GM18867 (cell line): Measurements from ENCODE around the gene PLB1.

Experiments
- ATAC-seq: cut with Tn5 transposase; IDR thresholded peaks from one replicate; pipeline ENCODE4 v1.9.1; 2021; ENCODE audit warnings: mild to moderate bottlenecking, moderate library complexity; ENCODE audit not compliant: unreplicated experiment

The PLB1 gene

DNA sequence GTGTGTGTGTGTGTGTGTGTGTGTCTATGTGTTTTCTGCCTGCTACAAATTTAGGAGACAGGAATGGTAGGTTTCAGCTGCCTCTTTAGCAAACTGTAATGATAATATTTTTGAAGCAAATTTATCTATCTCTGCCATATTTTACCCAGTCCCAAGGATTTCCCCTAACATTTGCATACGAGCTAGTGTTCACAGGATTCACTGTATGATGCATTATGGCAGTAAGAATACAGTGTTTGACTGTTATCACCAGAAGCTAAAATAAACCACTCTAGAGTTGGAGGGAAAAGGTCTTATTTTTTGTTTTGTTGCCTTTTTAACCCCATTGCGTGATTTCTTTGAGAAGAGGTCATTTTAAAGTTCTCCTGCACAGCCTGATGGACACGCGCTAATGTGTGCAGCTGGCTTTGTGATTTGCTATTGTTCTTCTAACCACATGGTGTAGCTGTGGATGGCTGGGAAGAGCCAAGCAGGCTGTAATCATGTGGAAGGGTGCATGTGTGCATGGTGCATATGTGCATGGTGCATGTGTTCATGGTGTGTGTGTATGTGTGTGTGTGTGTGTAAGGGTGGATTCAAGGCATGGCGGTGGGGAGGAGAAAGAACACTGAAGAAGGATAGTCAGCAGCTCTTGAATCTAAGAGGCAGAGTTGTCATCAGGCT, 62.4 kb downstream of the PLB1 start:
- ATAC-seq = no peak

DNA sequence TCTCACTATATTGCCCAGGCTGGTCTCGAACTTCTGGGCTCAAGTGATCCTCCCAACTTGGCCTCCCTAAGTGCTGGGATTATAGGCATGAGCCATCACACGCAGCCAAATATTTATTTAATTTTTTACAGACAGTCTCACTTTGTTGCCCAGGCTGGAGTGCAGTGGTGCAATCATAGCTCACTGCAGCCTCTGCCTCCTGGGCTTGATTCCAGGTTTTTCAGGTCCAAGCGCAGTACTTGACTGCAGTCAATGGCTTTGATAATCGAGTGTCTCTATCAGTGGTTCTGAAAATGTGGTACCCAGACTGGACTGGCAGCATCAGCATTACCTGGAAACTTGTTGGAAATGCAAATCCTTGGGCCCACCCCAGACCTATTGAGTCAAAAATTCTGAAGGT, 63.1 kb downstream of the PLB1 start:
- ATAC-seq = no peak

DNA sequence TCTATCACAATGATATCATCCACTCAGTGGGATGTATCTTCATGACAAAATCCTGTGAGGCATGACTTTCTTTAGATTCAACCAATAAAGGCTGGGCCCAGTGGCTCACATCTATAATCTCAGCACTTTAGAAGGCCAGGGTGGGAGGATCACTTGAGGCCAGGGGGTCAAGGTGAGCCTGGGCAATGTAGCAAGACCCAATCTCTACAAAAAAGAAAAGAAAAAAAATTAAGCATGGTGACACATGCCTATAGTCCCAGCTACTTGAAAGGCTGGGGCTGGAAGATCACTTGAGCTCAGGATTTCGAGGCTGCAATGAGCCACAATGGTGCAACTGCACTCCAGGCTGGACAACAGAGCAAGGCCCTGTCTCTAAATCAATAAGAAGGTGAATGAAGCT, 68.0 kb downstream of the PLB1 start:
- no peak for ATAC-seq

DNA sequence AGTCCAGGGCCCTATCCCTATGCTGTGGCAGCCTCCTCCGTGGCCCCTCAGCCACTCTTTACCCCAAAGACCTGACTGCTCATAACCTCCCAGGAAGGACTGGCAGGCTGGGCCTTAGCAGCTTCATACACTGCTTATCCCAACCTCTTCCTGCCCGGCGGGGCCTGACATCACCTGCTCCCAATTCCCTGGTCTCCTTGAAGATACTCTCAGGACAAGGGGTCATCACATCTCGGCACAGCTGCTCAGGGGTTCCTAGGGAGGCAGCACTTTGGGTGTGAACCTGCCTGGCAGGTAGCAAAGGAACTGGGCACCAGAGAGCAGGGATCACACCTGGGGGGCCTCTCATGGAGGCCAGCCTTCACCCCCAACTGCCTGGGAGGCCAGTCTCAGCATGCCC, 68.5 kb downstream of the PLB1 start:
- ATAC-seq = no peak

DNA sequence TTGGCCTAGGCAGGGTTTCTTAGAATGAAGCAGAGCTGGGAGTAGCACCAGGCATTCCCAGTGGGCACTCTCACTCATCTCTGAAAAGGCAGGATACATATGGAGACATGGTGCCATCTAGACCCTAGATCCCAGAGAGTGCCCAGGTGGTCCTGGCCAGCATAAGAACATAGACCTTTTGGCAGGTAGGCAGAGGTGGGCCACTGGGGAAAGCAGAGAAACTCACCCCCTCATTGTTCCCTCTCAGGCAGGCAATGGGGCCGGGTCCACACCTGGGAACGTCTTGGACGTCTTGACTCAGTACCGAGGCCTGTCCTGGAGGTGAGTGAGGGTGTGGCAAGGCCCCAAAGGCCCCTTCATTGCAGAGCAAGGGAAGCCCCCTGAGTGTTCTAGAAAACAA, 69.2 kb downstream of the PLB1 start:
- ATAC-seq = no peak

DNA sequence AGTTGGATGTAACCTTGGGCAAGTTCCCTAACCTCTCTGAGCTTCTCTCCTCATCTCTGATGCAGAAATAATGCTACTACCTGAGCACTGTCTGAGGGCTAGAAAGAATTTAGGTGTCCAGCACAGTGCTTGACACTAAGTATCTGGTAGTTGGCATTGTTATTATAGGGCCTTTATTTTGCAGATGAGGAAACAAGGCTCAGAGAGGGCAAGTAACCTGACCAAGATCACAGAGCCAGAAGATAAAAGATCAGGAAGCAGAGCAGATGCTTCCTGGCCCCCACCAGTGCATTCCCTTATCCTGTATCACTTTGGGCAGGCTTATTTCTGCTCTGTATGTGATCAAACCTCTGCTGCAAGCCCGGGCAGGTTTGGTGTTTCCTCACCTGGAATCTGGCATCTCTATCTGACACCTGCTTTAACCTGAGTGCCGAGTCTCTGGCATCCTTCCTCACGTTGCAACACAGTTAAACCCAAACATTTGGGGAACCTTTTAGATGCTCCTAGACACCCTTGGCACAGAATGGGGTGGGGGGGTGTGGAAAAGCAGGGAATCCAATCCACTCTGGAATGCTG, 69.9 kb downstream of the PLB1 start:
- ATAC-seq = no peak

DNA sequence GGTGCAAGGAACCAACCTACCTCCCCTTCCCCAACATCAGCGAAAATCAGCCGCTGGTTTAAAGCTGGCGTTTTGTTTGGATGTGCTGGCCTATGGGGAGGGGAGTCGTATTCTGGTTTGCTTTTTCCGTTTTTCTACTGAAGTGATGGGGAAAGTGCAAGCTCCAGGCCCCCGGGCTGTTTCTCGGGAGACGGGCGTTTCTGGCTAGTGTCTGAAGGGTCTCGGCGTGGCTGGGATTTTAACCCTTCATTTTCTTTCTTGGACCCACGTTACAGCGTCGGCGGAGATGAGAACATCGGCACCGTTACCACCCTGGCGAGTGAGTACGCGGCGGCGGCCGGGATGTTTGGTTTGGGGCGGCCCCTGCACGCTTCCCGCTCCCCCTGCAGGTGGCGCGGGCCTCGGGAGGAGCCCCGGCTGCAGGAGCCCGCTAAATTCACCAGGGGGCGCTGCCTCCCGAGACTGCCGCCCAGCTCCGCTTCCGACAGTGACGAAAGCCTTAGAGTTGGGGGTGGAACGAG, 70.7 kb downstream of the PLB1 start:
- ATAC-seq = peak; percentile 95

DNA sequence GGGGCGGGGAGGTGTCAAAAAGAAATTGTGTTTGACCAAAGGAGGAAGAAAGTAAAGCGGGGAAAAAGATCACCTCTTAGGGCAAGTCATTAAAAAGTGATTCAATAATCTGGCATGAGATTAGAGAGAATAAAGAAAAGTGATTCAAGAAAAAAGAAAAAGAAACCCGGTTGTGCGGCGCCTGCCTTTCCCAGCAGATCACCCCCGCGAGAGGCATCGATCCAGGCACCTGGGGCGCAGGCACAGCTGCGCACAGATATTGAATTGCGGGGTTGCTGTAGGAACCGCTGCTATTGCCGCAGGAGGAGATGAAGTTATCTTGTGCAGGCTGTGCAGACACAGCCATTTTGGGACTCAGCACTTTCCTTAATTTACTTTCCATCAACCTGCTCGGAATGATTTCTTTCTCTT, 71.2 kb downstream of the PLB1 start:
- ATAC-seq = peak; percentile 13

DNA sequence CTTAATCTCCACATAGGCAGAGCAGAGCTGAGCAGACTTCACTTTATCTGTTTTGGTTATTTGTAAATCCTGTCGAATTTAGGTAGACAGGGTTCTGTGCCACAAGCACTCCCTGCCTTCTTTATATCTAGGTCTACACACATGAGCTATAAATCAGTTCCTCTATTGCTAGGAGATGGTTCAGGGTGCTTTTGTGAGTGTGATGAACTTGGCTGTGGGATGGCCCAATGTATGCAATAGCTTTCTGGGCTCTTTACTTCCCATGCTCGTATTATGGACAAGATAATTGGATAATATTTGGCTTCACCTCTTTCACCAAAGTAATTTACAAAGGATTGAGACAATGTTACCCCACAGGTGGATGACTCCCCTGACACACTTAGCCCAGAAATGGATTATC, 72.2 kb downstream of the PLB1 start:
- no peak for ATAC-seq

DNA sequence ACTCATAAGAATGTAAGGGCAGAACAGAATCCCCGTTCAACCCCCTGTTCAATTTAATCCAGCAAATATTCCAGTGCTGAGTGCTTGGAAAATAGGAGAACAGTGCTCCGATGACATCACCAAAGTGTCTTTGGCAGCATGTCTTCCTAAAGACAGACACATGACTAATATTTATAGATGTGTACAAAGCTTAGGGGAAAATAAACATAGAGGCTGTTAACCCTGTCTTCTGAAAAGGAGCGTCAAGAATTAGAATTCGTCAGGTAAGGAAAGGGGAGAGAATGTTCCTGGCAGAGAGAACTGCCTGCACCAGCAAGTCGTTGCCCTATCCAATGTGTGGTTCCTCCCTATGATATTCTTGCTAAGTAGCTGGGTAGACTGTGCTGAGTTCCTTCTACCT, 72.7 kb downstream of the PLB1 start:
- no peak for ATAC-seq

DNA sequence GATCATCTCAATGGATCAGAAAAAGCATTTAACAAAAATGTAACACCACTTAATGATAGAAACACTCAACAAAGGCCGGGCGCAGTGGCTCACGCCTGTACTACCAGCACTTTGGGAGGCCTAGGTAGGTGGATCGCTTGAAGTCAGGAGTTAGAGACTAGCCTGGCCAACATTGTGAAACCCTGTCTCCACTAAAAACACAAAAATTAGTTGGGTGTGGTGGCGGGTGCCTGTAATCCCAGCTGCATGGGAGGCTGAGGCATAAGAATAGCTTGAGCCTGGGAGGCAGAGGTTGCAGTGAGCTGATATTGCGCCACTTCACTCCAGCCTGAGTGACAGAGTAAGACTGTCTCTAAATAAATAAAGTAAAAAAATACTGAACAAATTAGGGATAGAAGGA, 74.6 kb downstream of the PLB1 start:
- no peak for ATAC-seq

DNA sequence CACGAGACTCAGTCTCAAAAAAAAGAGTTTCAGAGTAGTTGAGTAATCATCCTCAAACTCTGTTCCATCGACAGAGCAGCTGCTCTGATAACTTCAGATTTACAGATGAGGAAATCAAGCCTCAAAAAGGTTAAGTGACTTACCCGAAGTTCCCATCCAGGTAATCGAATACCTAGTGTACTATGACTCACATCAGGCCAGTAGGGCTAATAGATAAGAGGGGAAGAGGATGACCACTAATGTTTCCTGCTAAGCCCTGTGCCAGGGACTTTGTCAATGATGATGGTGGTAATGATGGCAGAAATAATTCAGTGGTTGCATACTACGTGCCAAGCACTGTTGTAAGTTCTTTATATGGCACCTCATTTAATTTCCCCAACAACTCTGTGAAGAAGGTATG, 80.9 kb downstream of the PLB1 start:
- ATAC-seq = no peak

DNA sequence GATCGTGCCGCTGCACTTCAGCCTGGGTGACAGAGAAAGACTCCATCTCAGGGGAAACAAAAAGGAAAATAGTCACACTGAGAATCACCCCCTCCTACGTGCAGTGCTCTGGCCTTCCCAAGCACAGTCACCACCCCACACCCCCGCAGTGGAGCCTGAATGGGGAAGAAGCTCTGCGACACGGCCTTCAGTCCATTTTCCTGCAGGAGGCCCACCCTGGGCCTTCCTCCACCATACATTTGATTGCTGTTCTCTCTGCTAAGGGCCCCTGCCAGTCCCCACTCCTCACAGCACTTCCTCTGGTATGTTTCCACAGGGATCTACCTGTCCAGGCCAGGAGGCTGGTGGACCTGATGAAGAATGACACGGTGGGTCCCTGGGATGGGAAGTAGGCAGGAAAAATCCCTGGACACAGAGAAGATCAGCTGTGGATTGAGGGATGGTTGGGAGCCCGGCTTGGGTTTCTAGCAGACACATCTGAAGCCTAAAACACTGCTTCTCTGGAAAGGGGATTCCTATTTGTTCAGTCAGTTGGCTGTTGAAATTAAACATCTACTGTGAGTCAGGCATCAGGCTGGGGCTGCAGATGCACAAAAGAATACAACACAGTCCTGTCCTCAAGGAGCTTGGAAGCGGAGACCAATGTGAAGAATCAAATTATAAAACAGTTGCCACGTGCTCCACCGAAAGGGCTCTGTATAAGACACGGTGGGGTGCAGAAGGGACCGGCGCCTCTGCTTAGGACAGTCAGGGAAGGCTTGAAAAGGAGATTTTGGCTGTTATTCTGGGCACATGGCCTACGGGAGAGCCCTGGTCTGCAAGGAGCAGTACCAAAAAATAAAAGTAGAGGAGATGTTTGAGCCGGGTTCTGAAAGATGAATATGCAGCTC, 82.2 kb downstream of the PLB1 start:
- no peak for ATAC-seq

DNA sequence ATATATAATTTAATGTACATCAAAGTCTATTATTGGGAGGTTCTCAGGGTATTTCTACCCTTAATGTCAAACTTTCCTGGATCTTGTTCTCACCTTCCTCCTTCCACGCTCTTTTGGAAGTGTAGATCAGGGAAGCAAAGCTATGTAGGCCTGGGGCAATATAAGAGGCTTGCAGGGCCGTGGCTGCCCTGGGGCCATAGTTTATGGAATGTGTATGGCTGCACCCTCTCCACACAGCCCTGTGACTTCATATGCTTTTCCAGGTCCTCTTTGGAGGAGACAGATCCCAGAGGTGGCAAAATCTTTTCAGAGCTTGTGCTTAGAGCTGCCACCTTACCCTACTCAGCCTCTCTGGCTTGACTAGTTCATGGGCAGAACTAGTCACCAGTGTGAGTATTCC, 82.9 kb downstream of the PLB1 start:
- no peak for ATAC-seq

DNA sequence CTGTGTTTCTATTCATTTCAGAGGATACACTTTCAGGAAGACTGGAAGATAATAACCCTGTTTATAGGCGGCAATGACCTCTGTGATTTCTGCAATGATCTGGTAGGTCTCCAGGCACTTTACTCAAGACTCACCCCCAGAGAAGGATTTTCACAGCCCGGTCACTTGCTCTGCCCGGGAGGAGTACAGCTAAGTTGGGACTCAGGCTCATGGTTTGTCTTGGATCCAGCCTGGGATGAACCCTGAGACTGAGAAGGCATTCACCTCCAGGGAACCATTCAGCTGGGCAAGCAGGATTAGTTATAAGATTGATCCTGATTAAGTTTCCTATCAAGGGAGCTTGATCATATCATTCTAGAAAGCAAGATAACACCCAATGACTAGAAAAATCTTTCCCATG, 83.7 kb downstream of the PLB1 start:
- ATAC-seq = no peak

DNA sequence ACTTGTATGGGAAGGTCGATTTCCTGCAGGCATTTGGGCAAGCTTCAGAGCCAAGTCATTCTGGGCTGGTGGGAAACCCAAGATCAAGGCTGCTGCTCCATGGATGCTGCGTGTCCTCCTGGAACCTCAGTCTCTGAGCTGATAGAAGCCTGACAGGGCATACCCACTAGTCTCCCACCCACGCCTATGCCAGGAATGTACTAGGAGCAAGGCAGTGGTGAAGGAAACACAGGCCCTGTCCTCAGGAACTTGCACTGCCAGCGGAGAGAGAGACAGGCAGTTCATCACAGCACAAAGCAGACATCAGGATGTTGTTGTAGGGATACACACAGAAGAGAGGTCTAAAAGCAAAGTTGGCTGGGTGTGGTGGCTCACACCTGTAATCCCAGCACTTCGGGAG, 84.2 kb downstream of the PLB1 start:
- no peak for ATAC-seq

DNA sequence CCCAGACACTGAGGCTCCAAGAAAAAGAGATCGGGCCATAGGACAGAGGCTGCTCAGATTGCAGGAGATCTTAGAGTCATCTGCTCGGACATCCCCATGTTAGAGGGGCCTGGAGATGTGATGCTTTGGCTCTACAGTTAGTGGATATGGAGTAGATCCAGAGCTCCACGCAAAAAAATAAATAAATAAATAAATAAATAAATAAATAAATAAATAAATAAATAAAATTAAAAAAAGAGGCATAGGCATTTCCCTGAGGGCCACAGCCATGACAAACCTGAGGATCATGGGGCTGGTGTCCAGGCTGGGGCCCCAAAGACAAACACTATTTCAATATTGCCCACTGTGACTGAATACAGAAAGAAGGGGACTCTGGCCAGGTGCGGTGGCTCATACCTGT, 85.5 kb downstream of the PLB1 start:
- no peak for ATAC-seq

DNA sequence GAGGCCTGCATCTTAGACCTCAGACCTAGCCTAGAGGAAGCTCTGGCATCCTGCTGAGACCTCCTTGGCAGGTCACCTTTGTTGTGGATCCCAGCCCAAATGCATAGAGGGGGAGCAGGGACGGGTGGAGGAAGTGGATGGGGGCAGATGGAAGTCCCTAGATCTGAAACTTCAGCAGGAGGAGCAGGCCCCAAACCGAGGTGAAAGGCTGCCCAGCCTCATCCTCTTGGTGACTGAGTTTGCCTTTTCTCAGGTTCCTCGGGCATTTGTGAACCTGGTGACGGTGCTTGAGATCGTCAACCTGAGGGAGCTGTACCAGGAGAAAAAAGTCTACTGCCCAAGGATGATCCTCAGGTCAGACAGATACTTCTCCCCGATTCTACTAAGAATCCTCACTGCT, 86.3 kb downstream of the PLB1 start:
- ATAC-seq = no peak

DNA sequence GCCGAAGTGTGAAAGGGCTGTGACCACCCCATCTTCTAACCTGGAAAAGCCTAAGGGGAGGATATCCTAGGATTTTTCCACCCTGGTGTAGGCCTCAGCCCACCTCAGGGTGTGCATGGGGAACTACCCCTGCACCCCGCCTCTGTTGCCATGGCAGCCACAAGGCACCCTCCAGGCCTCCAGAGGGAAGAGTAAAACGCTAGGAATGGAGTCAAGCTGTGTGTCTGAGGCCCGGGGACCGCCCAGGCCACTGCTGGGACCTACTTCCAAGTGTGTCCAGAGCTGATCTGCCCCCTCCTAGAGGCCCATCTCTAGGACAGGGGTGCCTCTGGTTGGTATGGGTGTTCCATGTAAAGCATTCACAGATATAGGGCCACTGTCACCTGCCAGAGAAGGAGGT, 86.7 kb downstream of the PLB1 start:
- no peak for ATAC-seq

DNA sequence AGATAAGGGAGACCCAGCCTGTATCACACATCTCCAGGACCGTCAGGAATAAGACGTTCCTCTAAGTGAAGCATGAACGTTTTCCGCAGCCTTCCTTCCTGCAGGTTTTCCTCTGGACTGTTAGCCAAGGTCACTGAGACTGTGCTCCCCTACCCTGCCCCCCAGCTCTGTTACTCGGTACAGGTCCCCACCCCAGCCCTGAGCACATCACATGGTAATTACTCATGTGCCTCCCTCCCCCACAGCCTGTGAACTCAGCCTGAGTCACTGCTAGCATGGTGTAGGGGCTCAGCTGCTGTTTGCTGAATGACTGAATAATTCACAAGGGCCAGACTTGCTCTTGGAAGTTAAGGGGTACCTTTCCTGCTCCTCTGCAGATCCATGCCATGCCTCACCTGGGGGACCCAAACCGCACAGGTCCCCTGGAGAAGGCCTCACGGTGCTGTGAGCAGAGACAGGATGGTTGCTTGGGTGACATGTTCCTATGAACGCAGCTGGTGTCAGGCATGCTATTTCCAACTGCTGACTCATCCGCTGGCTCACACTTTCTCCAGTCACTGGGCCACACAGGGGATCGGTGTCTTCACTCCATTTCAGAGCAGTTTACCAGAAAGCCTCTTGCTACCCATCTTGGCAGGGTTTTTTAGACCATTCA, 88.2 kb downstream of the PLB1 start:
- ATAC-seq = peak; percentile 50

DNA sequence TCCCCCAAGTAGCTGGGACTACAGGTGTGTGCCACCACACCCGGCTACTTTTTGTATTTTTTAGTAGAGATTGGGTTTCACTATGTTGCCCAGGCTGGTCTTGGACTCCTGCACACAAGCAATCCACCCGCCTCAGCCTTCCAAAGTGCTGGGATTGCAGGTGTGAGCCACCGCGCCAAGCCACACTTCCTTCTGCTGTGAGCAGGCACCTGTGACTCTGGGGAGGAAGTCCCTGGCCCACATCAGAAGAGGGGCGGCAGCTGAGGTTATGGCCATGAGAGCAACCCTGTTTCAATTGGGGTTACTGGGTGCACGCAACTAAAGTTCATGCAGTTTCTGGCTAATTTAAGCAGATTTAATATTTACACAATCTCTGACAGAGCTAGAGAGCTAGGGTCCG, 91.0 kb downstream of the PLB1 start:
- no peak for ATAC-seq
